Hematopoietic multipotent progenitor cell treated with erythropoietin and hydrocortisone succinate and interleukin-3 and kit ligand, for 17 days (in vitro differentiated cells): ENCODE results near the gene AHDC1.

Experiments used
- DNase-seq: peaks from one replicate; pipeline ENCODE4 v3.0.0-alpha.2; 2015; ENCODE audit warnings: low spot score

Gene AHDC1

GRCh38 chr1:27487966-27488884, 115.7 kb downstream of the AHDC1 start:
- DNase-seq: peak; percentile 52

DNA sequence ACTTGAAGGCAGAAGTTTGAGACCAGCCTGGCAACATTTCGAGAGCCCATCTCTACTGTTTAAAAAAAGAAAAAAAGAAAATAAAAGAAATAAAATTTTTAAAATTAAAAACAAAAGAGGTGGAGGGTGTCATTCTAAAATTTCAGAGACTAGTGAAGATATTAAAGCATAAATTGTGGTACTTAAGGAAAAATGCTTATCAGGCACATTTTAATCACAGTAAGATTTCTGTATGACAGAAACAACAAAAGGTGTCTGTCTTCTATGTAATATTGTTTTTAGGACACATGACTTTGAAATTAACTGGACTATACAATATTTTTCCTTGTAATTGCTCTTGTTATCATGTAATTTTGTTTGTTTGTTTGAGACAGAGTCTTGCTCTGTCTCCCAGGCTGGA, 118.6 kb downstream of the AHDC1 start:
- DNase-seq: no peak
